PFSK-1 (cell line): Measurements from ENCODE around the gene TBC1D22A.

ENCODE experiments used
- FOXP2 ChIP-seq: optimal IDR thresholded peaks from 2 replicates; pipeline ENCODE3; 2011; ENCODE audit warnings: borderline replicate concordance, control low read depth, inconsistent platforms; ENCODE audit not compliant: insufficient read depth; ENCODE audit errors: extremely low read length, extremely low read depth
- POLR2AphosphoS5 ChIP-seq: IDR thresholded peaks from 2 replicates; pipeline ENCODE4 v1.6.1; 2012; ENCODE audit warnings: low read depth, mild to moderate bottlenecking, control low read depth, low read length, moderate library complexity
- SIN3A ChIP-seq: IDR thresholded peaks from 2 replicates; pipeline ENCODE4 v1.6.1; 2012; ENCODE audit warnings: mild to moderate bottlenecking, low read length, moderate library complexity, borderline replicate concordance; ENCODE audit not compliant: insufficient read depth
- TAF1 ChIP-seq: IDR thresholded peaks from 2 replicates; pipeline ENCODE4 v1.6.1; 2012; ENCODE audit warnings: low read length, control low read depth, borderline replicate concordance; ENCODE audit not compliant: insufficient read depth
- TF ChIP-seq, protein P1 (sequence below), 2 experiments: IDR thresholded peaks; 2 replicates each; pipeline versions ENCODE4 v1.6.1 to v1.8.0; 2011 to 2012; ENCODE audit warnings: low read depth in 2 of 2, low read length in 2 of 2, control low read depth in 1 of 2, inconsistent platforms in 1 of 2, mild to moderate bottlenecking in 1 of 2, moderate library complexity in 1 of 2; ENCODE audit not compliant: insufficient read depth in 1 of 2

TBC1D22A gene

GRCh38 chr22:47045691-47046410, 283.4 kb downstream of the TBC1D22A start:
- TF ChIP-seq FOXP2, result no peak
- TF ChIP-seq SIN3A, result no peak
- no peak for TF ChIP-seq TAF1
- no peak for TF ChIP-seq POLR2AphosphoS5
- TF ChIP-seq, protein P1, sequence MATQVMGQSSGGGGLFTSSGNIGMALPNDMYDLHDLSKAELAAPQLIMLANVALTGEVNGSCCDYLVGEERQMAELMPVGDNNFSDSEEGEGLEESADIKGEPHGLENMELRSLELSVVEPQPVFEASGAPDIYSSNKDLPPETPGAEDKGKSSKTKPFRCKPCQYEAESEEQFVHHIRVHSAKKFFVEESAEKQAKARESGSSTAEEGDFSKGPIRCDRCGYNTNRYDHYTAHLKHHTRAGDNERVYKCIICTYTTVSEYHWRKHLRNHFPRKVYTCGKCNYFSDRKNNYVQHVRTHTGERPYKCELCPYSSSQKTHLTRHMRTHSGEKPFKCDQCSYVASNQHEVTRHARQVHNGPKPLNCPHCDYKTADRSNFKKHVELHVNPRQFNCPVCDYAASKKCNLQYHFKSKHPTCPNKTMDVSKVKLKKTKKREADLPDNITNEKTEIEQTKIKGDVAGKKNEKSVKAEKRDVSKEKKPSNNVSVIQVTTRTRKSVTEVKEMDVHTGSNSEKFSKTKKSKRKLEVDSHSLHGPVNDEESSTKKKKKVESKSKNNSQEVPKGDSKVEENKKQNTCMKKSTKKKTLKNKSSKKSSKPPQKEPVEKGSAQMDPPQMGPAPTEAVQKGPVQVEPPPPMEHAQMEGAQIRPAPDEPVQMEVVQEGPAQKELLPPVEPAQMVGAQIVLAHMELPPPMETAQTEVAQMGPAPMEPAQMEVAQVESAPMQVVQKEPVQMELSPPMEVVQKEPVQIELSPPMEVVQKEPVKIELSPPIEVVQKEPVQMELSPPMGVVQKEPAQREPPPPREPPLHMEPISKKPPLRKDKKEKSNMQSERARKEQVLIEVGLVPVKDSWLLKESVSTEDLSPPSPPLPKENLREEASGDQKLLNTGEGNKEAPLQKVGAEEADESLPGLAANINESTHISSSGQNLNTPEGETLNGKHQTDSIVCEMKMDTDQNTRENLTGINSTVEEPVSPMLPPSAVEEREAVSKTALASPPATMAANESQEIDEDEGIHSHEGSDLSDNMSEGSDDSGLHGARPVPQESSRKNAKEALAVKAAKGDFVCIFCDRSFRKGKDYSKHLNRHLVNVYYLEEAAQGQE (IDR thresholded peaks at IDR 0.05; ENCODE audit: insufficient read depth in 1 of 2, low read depth in 2 of 2, low read length in 2 of 2), result no peak

GRCh38 chr22:47046411-47047065, 284.1 kb downstream of the TBC1D22A start:
- TF ChIP-seq TAF1 (no peak), FOXP2 (no peak), SIN3A (no peak), POLR2AphosphoS5 (no peak)
- TF ChIP-seq, protein P1 (IDR thresholded peaks at IDR 0.05; ENCODE audit: insufficient read depth in 1 of 2, low read depth in 2 of 2, low read length in 2 of 2), result no peak

DNA sequence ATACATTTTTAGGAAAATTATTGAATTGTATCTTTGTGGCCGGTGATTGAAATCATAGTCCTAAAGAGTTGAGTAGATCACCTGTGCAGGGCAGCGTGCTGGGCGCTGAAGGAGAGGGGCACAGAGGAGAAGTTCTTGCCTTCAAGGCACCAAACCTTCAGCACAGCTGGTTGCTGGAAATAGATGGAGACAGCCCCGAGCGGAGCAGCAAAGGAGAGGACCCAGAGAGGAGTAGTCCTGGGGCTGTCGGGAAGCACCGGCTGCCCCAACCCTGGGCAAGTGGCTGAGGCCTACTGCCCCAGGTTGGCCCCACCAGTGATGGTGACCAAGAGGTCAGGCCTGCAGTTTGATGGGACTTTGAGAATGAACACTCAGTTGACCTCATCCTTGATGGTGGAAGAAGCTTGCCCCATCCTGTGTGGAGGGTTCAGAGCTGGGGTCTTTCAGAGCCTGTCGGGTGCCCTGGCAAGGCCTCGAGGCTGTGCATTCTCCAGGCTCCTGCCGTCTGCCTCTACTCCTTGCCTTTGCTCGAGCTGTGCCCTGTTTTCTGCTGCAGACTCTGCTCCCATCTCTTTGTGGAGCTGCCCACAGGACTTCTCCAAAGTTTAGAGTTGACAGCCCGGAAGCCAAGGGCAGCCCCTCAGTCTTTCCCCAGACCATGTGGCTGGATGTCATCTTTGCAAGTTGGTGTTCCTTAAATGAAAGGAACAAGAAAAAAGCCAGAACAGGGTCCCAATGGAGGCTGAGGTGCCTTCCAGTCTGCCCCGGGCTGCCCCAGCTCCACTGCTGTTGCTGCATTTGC, 285.1 kb downstream of the TBC1D22A start:
- TF ChIP-seq FOXP2 (no peak), SIN3A (no peak), POLR2AphosphoS5 (no peak), TAF1 (no peak)
- TF ChIP-seq, protein P1 (IDR thresholded peaks at IDR 0.05; ENCODE audit: insufficient read depth in 1 of 2, low read depth in 2 of 2, low read length in 2 of 2), result no peak

- TF ChIP-seq, protein P1 (IDR thresholded peaks at IDR 0.05; ENCODE audit: insufficient read depth in 1 of 2, low read depth in 2 of 2, low read length in 2 of 2), result no peak
- TF ChIP-seq POLR2AphosphoS5 (no peak), SIN3A (no peak), FOXP2 (no peak), TAF1 (no peak)
These were observed 285.9 kb downstream of the TBC1D22A start for GRCh38 chr22:47048123-47049077.
